Endothelial cell (in vitro differentiated cells): Measurements from ENCODE around the gene MRPL9. TPM values are rescaled to one million over a fixed set of nuclear protein-coding genes. Genes with fewer than 3 reads are reported as not detected.
A peak's percentile ranks its signal among the peaks of the same experiment; 100 is the strongest.

Experiments
- DNase-seq: peaks from one replicate; pipeline ENCODE4 v3.0.0; 2021; ENCODE audit warnings: low spot score
- H3K27ac Mint-ChIP-seq: one replicate; pipeline ENCODE4 v1.8.0; 2021; ENCODE audit warnings: mixed read lengths, inconsistent platforms; ENCODE audit not compliant: unreplicated experiment
- H3K27me3 Mint-ChIP-seq: one replicate; pipeline ENCODE4 v1.8.0; 2021; ENCODE audit warnings: mild to moderate bottlenecking, moderate library complexity, mixed read lengths, inconsistent platforms; ENCODE audit not compliant: unreplicated experiment
- H3K36me3 Mint-ChIP-seq: one replicate; pipeline ENCODE4 v1.8.0; 2021; ENCODE audit warnings: mild to moderate bottlenecking, low read depth, mixed read lengths, inconsistent platforms; ENCODE audit not compliant: unreplicated experiment
- H3K4me1 Mint-ChIP-seq: one replicate; pipeline ENCODE4 v1.8.0; 2021; ENCODE audit warnings: mild to moderate bottlenecking, mixed read lengths, inconsistent platforms; ENCODE audit not compliant: unreplicated experiment
- H3K4me3 Mint-ChIP-seq: one replicate; pipeline ENCODE4 v1.8.0; 2021; ENCODE audit warnings: mild to moderate bottlenecking, mixed read lengths, inconsistent platforms; ENCODE audit not compliant: unreplicated experiment
- H3K9me3 Mint-ChIP-seq: one replicate; pipeline ENCODE4 v1.8.0; 2021; ENCODE audit warnings: mixed read lengths, inconsistent platforms; ENCODE audit not compliant: unreplicated experiment
- CTCF ChIP-seq: fragments of 200-600 bp; sonication (generic); IDR thresholded peaks from one replicate; pipeline ENCODE4 v1.5.0; 2021; ENCODE audit warnings: antibody characterized with exemption; ENCODE audit not compliant: unreplicated experiment
- total RNA-seq: library from RNA; stranded (reverse); fragmentation: NEBNext Ultra II Directional; extraction: Animal tissue kit (Norgen Biotek cat#: 25700); gene quantifications from one replicate; pipeline ENCODE4 v1.2.1, GENCODE V29; 2021; ENCODE audit not compliant: unreplicated experiment

MRPL9 gene
- total RNA-seq, 1 donor from 2014 or later = 99.5 TPM

DNA sequence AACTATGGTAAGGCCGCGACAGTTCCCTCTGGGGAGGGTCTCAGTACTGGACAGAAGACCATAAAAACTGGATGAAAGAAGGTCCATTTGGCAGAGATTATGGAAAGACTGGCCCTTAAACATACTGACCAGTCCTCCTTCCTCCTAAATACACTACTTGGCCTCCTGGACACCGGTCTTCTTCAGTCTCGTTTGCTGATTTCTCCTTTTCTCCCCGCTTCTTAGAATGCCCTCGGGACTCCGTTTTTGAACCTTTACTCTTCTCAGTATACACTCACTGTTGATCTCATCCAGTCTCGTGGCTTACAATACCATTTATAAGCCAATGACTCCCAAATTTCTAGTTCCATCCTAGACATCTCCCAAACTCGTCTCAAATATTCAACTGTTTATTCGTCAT lies 694 bp upstream of the MRPL9 start:
- no peak for DNase-seq
- H3K4me3 Mint-ChIP-seq = peak overlapping the region; percentile 93
- no peak for TF ChIP-seq CTCF
- H3K4me1 Mint-ChIP-seq = peaks cover 25% of the 10 kb centered on the region
- H3K27ac Mint-ChIP-seq = peak overlapping the region; percentile 91
- H3K36me3 Mint-ChIP-seq = peaks cover 32% of the 10 kb centered on the region
- H3K9me3 Mint-ChIP-seq = no peaks in the 10 kb centered on the region
- H3K27me3 Mint-ChIP-seq = peaks cover 4% of the 10 kb centered on the region

- no peak for TF ChIP-seq CTCF
- Mint-ChIP-seq H3K36me3 (peaks cover 35% of the 10 kb centered on the region), H3K27me3 (peaks cover 7% of the 10 kb centered on the region), H3K27ac (peak overlapping the region; percentile 82), H3K9me3 (no peaks in the 10 kb centered on the region), H3K4me1 (peaks cover 25% of the 10 kb centered on the region), H3K4me3 (peak overlapping the region; percentile 79)
- DNase-seq = no peak
These were observed 2.5 kb downstream of the MRPL9 start for GRCh38 chr1:151760597-151761385.

GRCh38 chr1:151759241-151759640 lies 4.1 kb downstream of the MRPL9 start:
- DNase-seq = no peak
- Mint-ChIP-seq H3K36me3 (peaks cover 35% of the 10 kb centered on the region), H3K4me3 (no peak overlapping the region), H3K4me1 (peaks cover 23% of the 10 kb centered on the region), H3K9me3 (no peaks in the 10 kb centered on the region), H3K27ac (no peak overlapping the region), H3K27me3 (peaks cover 7% of the 10 kb centered on the region)
- TF ChIP-seq CTCF = no peak

DNA sequence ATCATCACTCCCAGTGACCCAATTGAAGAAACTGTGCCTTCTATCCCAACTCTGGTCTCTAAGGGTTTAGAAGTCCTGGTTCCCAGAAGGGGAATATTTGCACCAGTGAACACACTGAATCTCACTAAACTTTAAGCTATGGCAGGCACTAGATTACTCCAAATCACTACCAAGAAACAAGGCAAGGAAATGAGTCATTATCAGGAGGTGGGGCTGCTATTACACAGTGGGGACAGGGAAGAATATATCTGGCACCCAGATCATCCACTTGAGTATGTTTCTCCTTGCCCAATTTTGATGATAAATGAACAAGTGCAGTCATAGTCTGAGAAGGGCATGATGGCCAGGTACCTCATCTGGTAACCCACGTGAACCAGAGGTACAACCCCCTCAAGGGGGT lies 7.0 kb downstream of the MRPL9 start:
- no peak overlapping the region for H3K4me3 Mint-ChIP-seq
- no peak overlapping the region for H3K27ac Mint-ChIP-seq
- H3K9me3 Mint-ChIP-seq = no peaks in the 10 kb centered on the region
- TF ChIP-seq CTCF = no peak
- peaks cover 23% of the 10 kb centered on the region for H3K36me3 Mint-ChIP-seq
- H3K27me3 Mint-ChIP-seq = peaks cover 3% of the 10 kb centered on the region
- DNase-seq = no peak
- peaks cover 5% of the 10 kb centered on the region for H3K4me1 Mint-ChIP-seq

DNA sequence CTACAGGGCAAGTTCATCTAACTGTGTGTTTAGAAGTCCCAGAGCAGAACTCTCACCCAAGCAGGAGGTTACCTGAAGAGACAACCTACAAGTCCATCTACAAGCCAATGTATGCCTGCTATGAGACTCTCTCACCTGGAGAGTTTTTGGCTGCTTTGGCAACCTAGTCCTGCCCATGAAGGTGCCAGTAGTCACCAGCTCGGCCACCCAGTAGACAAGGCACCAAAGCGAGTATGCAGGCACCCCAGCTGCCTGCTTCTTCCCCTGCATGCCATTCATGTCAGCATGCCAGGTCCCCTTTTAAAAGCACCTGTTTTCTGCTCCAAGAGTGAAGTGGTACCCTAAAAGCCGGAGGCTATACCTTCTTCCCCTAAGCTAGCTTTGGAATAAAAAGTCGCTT lies 21.8 kb downstream of the MRPL9 start:
- H3K36me3 Mint-ChIP-seq = peaks cover 10% of the 10 kb centered on the region
- H3K9me3 Mint-ChIP-seq = peaks cover 13% of the 10 kb centered on the region
- peaks cover 8% of the 10 kb centered on the region for H3K27me3 Mint-ChIP-seq
- H3K27ac Mint-ChIP-seq = no peak overlapping the region
- no peak for DNase-seq
- no peak overlapping the region for H3K4me3 Mint-ChIP-seq
- no peak for TF ChIP-seq CTCF
- no peaks in the 10 kb centered on the region for H3K4me1 Mint-ChIP-seq
